GM18505 (cell line): Measurements from ENCODE around the gene TRAF7.

Source experiments
- ATAC-seq: cut with Tn5 transposase; IDR thresholded peaks from one replicate; pipeline ENCODE4 v1.9.1; 2021; ENCODE audit not compliant: unreplicated experiment
- POLR2A ChIP-seq: IDR thresholded peaks from 4 replicates; pipeline ENCODE4 v1.6.1; 2011; ENCODE audit warnings: borderline replicate concordance; ENCODE audit not compliant: insufficient read depth, insufficient read length; ENCODE audit errors: extremely low read depth

TRAF7 gene

GRCh38 chr16:2165861-2166260 is 10.3 kb downstream of the TRAF7 start:
- TF ChIP-seq POLR2A: no peak
- no peak for ATAC-seq

DNA sequence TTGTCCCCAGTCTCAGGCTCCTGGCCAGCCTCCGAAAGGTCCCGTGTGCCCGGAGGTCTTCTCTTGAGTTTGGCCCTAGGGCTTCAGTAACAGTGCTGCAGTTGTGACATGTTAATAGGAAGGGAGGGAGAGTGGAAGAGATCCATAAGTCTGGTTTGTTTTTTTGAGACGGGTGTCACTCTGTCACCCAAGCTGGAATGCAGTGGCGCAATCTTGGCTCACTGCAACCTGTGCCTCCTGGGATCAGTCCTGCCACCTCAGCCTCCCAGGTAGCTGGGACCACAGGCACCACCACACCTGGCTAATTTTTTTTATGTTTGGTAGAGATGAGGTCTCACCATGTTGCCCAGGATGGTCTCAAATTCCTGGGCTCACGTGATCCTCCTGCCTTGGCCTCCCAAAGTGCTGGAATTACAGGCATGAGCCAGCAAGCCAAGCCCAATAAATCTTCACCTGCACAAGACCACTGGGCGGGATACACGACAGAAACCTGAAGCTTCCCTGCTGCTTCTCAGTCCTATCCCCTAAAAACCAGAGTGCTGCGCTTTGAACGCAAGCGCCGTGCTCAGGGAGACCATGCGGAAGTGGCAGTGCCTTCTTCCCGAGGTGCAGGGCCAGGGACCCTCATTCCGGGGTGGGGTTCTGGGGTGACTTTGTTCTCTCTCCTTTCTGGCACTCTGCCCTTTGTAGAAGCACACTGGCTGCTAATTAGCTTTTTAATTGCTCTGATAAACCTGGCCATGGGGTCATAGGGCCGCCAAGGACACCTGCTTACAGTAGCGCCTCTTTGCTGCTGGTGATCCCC is 10.9 kb downstream of the TRAF7 start:
- no peak for ATAC-seq
- TF ChIP-seq POLR2A: no peak

GRCh38 chr16:2167068-2167638 is 11.6 kb downstream of the TRAF7 start:
- TF ChIP-seq POLR2A: no peak
- no peak for ATAC-seq

- no peak for ATAC-seq
- no peak for TF ChIP-seq POLR2A
Measured at GRCh38 chr16:2170080-2170479, 14.5 kb downstream of the TRAF7 start.

DNA sequence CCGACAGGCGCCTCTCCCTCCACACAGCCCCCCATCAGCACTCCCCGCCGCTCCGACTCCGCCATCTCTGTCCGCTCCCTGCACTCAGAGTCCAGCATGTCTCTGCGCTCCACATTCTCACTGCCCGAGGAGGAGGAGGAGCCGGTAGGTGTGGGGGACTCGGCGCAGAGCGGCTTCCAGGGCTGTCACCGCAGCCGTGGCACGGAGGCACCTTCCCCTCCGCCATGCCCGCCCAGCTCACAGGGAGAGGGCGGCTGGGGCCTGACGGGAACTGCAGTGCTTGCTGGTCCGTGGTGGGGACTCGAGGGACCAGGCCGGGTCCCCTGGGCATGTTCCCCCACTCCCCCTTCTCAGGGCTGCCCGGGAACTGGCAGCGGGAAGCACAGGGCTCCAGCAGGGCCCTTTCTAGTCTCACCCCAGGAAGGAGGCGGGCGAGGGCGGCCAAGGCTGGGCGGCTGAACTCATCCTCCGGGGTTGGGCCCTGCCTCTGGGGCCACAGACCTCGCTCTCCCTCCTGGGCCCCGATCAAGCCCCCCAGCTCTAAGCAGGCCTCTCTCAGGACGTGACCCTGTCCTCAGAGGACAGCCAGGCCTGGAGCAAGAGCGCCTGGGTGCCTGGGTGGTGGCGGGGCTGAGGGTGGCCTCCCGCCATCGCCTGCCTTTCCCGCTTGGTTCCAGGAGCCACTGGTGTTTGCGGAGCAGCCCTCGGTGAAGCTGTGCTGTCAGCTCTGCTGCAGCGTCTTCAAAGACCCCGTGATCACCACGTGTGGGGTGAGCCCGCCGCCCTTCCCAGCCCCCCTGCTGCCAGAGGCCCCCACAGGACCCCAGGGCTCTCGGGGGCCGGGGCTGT is 15.2 kb downstream of the TRAF7 start:
- no peak for ATAC-seq
- TF ChIP-seq POLR2A: no peak

- no peak for ATAC-seq
- no peak for TF ChIP-seq POLR2A
Measured at GRCh38 chr16:2171601-2172178, 16.1 kb downstream of the TRAF7 start.

DNA sequence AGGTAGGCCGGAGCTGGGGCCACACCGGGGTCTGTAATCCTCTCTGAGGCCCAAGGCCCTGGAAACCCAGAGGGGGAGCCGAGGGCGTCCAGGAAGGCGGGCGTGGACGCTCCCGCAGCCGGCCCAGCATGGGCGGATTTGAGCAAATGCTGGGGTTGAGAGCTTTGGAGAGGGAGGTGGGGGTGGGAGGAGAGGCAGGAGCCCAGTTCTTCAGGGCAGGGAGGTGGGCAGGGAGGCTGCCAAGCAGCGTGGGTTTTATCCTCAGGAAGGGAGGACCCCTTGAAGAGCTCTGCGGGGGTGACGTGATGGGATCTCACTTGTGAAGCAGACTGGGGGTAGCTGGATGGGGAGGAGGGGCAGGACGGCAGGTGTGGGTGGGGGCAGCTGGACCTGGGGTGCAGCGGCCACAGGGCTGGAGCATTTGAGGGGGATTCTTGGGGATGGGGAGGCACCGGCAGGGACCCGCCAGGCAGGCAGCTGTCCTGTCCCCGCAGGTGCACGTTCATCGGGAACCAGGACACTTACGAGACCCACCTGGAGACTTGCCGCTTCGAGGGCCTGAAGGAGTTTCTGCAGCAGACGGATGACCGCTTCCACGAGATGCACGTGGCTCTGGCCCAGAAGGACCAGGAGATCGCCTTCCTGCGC is 17.2 kb downstream of the TRAF7 start:
- no peak for ATAC-seq
- no peak for TF ChIP-seq POLR2A

GRCh38 chr16:2173366-2173765 is 17.8 kb downstream of the TRAF7 start:
- ATAC-seq: no peak
- TF ChIP-seq POLR2A: no peak

DNA sequence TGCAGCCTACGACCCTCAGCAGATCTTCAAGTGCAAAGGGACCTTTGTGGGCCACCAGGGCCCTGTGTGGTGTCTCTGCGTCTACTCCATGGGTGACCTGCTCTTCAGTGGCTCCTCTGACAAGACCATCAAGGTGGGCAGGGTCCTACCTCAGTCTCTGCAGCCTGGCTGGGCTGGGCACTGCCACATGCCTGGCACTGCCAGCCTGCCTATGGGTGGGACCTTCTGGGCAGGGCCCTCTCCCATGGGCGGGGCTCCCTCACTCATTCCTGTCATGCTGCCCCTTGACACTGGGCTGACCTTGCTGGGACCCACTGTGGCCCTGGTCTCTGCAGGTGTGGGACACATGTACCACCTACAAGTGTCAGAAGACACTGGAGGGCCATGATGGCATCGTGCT is 18.3 kb downstream of the TRAF7 start:
- TF ChIP-seq POLR2A: no peak
- ATAC-seq: no peak

- no peak for TF ChIP-seq POLR2A
- ATAC-seq: no peak
Measured at GRCh38 chr16:2174396-2175131, 19.0 kb downstream of the TRAF7 start.

GRCh38 chr16:2175454-2175853 is 19.9 kb downstream of the TRAF7 start:
- ATAC-seq: no peak
- TF ChIP-seq POLR2A: no peak

- no peak for TF ChIP-seq POLR2A
- no peak for ATAC-seq
Measured at GRCh38 chr16:2176047-2176446, 20.5 kb downstream of the TRAF7 start.

- TF ChIP-seq POLR2A: no peak
- no peak for ATAC-seq
Measured at GRCh38 chr16:2177101-2177500, 21.5 kb downstream of the TRAF7 start.

- no peak for TF ChIP-seq POLR2A
- no peak for ATAC-seq
Measured at GRCh38 chr16:2177561-2177960, 22.0 kb downstream of the TRAF7 start.
